GM19395 (cell line): ENCODE measurements around the gene CSRNP2.
A peak's percentile ranks its signal among the peaks of the same experiment; 100 is the strongest.
"Not testable (repeated sequence)": the region's sequence is repeated elsewhere in the genome, so short reads cannot be mapped to it uniquely, and the experiment has no call there.

Source experiments
- ATAC-seq: cut with Tn5 transposase; IDR thresholded peaks from one replicate; pipeline ENCODE4 v1.9.1; 2021; ENCODE audit warnings: mild to moderate bottlenecking, moderate library complexity; ENCODE audit not compliant: unreplicated experiment

The CSRNP2 gene

GRCh38 chr12:51078346-51078745 is 5.0 kb downstream of the CSRNP2 start:
- not testable (repeated sequence) for ATAC-seq

- ATAC-seq, result no peak
Measured at GRCh38 chr12:51077930-51078329, 5.5 kb downstream of the CSRNP2 start.

- ATAC-seq, result no peak
Measured at GRCh38 chr12:51076236-51076930, 7.0 kb downstream of the CSRNP2 start.

- ATAC-seq, result no peak
Measured at GRCh38 chr12:51075390-51075789, 8.0 kb downstream of the CSRNP2 start.

- no peak for ATAC-seq
Measured at GRCh38 chr12:51071663-51072062, 11.7 kb downstream of the CSRNP2 start.

- ATAC-seq, result no peak
Measured at GRCh38 chr12:51070004-51070403, 13.4 kb downstream of the CSRNP2 start.

GRCh38 chr12:51067771-51068170 is 15.6 kb downstream of the CSRNP2 start:
- no peak for ATAC-seq

GRCh38 chr12:51067229-51067628 is 16.2 kb downstream of the CSRNP2 start:
- ATAC-seq, result no peak

GRCh38 chr12:51065530-51065929 is 17.9 kb downstream of the CSRNP2 start:
- ATAC-seq, result no peak

- no peak for ATAC-seq
Measured at GRCh38 chr12:51062631-51063397, 20.6 kb downstream of the CSRNP2 start.

- no peak for ATAC-seq
Measured at GRCh38 chr12:51059086-51059485, 24.3 kb downstream of the CSRNP2 start.

- ATAC-seq, result no peak
Measured at GRCh38 chr12:51056242-51056641, 27.2 kb downstream of the CSRNP2 start.

- no peak for ATAC-seq
Measured at GRCh38 chr12:51055060-51055459, 28.3 kb downstream of the CSRNP2 start.

- ATAC-seq, result no peak
Measured at GRCh38 chr12:51051787-51052186, 31.6 kb downstream of the CSRNP2 start.

- no peak for ATAC-seq
Measured at GRCh38 chr12:51049525-51049924, 33.9 kb downstream of the CSRNP2 start.

GRCh38 chr12:51048661-51049251 is 34.6 kb downstream of the CSRNP2 start:
- no peak for ATAC-seq

- ATAC-seq, result peak; percentile 98
Measured at GRCh38 chr12:51047655-51048540, 35.5 kb downstream of the CSRNP2 start, which contains the start of gene LETMD1. Gene LETMD1, plus strand, starts transcription at chr12:51048327. Its CDS starts 30 bp downstream, at chr12:51048357.

GRCh38 chr12:51036279-51036678 is 47.1 kb downstream of the CSRNP2 start:
- ATAC-seq, result no peak

- ATAC-seq, result no peak
Measured at GRCh38 chr12:51033457-51034089, 49.8 kb downstream of the CSRNP2 start.

- no peak for ATAC-seq
Measured at GRCh38 chr12:51033048-51033447, 50.3 kb downstream of the CSRNP2 start.

- no peak for ATAC-seq
Measured at GRCh38 chr12:51028813-51029150, 54.6 kb downstream of the CSRNP2 start.
